ENCODE measurements around the gene FBXW7. TPM values are rescaled to one million over a fixed set of nuclear protein-coding genes. Genes with fewer than 3 reads are reported as not detected.

FBXW7 gene
- total RNA-seq, 2 donors from 2014 or later = 39.9 to 49.4 TPM

DNA sequence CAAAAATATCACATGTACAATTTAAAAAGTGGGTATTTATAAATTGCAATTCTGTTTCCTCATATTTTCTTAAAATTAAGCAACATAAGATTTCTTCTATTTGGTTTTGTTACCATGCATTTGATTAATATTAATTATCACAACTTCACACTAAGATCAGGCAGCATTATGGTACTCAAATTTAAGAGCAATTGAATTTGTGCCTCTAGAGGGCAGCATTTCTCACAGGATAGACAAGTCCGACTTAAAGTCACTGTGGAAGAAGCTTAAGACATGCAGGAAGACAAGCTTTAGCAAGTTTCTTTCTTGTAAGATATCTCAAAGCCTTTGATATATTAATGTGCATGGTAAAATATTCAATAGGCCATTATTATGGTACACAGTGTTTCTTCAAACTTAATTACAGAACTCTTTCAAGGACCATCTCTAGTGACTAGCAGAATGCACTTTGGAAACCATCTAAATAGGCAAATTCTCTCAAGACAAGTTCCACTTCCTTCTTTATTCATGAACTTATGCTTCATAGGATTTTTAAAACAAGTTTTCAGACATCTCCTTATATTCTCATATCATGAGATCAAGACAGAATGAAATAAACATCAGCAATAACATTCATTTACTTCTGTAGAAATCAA is 35.0 kb downstream of the FBXW7 start:
- H3K9me3 ChIP-seq = no peaks in the 10 kb centered on the region
- TF ChIP-seq, protein P1, sequence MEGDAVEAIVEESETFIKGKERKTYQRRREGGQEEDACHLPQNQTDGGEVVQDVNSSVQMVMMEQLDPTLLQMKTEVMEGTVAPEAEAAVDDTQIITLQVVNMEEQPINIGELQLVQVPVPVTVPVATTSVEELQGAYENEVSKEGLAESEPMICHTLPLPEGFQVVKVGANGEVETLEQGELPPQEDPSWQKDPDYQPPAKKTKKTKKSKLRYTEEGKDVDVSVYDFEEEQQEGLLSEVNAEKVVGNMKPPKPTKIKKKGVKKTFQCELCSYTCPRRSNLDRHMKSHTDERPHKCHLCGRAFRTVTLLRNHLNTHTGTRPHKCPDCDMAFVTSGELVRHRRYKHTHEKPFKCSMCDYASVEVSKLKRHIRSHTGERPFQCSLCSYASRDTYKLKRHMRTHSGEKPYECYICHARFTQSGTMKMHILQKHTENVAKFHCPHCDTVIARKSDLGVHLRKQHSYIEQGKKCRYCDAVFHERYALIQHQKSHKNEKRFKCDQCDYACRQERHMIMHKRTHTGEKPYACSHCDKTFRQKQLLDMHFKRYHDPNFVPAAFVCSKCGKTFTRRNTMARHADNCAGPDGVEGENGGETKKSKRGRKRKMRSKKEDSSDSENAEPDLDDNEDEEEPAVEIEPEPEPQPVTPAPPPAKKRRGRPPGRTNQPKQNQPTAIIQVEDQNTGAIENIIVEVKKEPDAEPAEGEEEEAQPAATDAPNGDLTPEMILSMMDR (IDR thresholded peaks at IDR 0.05) = peak; percentile 65 to 86
- no peak overlapping the region for H3K4me3 ChIP-seq
- no peaks in the 10 kb centered on the region for H3K36me3 ChIP-seq
- no peak overlapping the region for H3K27ac ChIP-seq
- H3K27me3 ChIP-seq = no peaks in the 10 kb centered on the region
- DNase-seq (ENCODE audit: low spot score) = no peak
- no peaks in the 10 kb centered on the region for H3K4me1 ChIP-seq

DNA sequence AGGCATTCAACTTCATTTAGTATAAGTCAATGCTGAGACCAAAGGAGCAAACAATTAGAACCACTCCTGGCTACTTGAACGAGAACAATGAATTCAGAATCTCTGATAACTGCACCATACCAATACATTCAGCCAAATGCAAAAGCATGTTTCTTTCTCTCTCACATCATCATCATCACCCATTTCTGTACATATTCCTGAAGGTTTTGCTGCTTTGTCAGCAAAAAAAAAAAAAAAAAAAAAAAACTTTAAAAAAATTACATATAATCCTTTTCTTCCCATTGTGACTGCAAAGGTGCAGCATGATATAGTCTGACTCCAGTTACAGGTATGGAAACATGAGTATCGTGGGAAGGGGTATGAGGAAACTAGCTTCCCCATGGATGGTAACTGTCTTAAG is 35.6 kb downstream of the FBXW7 start:
- Histone ChIP-seq H3K9me3 (no peaks in the 10 kb centered on the region), H3K4me1 (no peaks in the 10 kb centered on the region), H3K27me3 (no peaks in the 10 kb centered on the region), H3K27ac (no peak overlapping the region), H3K4me3 (no peak overlapping the region), H3K36me3 (no peaks in the 10 kb centered on the region)
- DNase-seq (ENCODE audit: low spot score) = no peak
- TF ChIP-seq, protein P1 (IDR thresholded peaks at IDR 0.05) = no peak

DNA sequence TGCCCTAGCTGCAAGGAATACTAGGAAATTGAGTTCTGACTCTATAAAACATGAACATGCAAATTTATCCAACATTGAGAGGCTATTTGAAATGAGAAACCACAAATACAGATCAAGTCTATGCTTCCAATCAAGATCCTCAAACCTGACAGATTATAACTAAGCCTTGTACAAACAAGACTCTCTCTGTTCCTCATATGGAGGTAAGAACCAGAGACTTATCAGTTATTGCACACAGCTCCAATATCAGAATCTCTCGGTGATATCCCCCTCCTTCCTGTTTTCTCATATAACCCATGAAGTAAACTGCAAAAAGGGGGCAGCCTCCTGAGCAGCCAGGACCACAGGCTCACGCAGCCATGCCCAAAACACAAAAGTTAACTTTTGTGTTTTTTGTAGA is 36.5 kb downstream of the FBXW7 start:
- H3K36me3 ChIP-seq = no peaks in the 10 kb centered on the region
- TF ChIP-seq, protein P1 (IDR thresholded peaks at IDR 0.05) = no peak
- H3K9me3 ChIP-seq = no peaks in the 10 kb centered on the region
- no peak for DNase-seq (ENCODE audit: low spot score)
- H3K4me3 ChIP-seq = no peak overlapping the region
- H3K4me1 ChIP-seq = no peaks in the 10 kb centered on the region
- H3K27me3 ChIP-seq = no peaks in the 10 kb centered on the region
- H3K27ac ChIP-seq = no peak overlapping the region

DNA sequence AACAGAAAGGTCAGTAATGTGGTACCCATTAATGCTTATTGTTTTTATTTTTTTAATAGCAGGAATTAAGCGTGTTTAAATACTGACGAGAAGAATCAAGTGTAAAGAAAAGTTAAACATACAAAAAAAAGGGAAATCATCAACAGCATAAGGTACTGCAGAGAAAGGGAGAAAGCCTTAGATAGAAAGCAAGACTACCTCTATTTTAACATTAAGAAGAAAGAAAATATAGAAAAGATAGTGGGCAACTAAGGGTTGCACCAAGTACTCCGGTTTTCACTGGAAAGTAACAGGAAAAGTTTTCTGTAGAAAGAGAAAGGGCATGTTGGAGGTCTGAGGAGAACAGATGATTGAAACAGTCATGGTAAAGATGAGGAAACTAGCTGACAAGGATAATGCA is 41.9 kb downstream of the FBXW7 start:
- Histone ChIP-seq H3K36me3 (no peaks in the 10 kb centered on the region), H3K27me3 (no peaks in the 10 kb centered on the region), H3K4me3 (no peak overlapping the region), H3K9me3 (no peaks in the 10 kb centered on the region), H3K4me1 (no peaks in the 10 kb centered on the region), H3K27ac (no peak overlapping the region)
- DNase-seq (ENCODE audit: low spot score) = no peak
- TF ChIP-seq, protein P1 (IDR thresholded peaks at IDR 0.05) = no peak

DNA sequence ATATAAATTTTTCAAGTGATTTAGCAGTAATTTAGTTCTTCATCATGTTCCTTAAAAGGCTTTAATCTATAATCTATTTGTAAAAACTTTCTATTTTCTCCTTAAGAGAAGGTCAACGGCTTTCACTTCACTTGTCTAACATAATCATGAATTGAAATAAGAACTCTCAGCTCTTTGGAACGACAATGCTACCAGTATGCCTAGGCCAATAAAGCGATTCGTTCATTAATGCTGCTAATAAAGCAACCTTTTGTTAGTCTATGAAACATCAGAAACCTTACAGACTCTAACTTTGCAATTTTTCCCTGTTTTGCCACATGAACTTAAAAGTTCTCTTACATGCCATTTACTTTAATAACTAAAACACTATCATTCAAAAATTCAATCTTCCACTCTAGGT is 47.6 kb downstream of the FBXW7 start:
- Histone ChIP-seq H3K4me3 (no peak overlapping the region), H3K36me3 (no peaks in the 10 kb centered on the region), H3K27ac (no peak overlapping the region), H3K4me1 (no peaks in the 10 kb centered on the region), H3K9me3 (no peaks in the 10 kb centered on the region), H3K27me3 (no peaks in the 10 kb centered on the region)
- TF ChIP-seq, protein P1 (IDR thresholded peaks at IDR 0.05) = no peak
- no peak for DNase-seq (ENCODE audit: low spot score)
